Activated T-helper 1 cell treated with anti-CD3 and anti-CD28 coated beads, Interleukin-12 subunit alpha, Interleukin-12 subunit beta, Interleukin-2, Interleukin-4 antibody, amounts not matched to agents 30 ng/mL and 10 ng/mL and 1 ng/mL, durations not matched to agents 14 hours and 24 hours and 36 hours (primary cell): ENCODE results near the gene S100Z. TPM values are rescaled to one million over a fixed set of nuclear protein-coding genes. Genes with fewer than 3 reads are reported as not detected.
"Not testable (repeated sequence)": the region's sequence is repeated elsewhere in the genome, so short reads cannot be mapped to it uniquely, and the experiment has no call there.

Source experiments
- DNase-seq: peaks from one replicate; pipeline ENCODE4 v3.0.0; 2021; ENCODE audit warnings: low spot score
- H3K27ac Mint-ChIP-seq: one replicate; pipeline ENCODE4 v1.8.0; 2021; ENCODE audit warnings: mild to moderate bottlenecking, mixed read lengths
- H3K27me3 Mint-ChIP-seq: one replicate; pipeline ENCODE4 v1.8.0; 2022; ENCODE audit warnings: mild to moderate bottlenecking, moderate library complexity, mixed read lengths; ENCODE audit not compliant: insufficient read depth
- H3K36me3 Mint-ChIP-seq: one replicate; pipeline ENCODE4 v1.8.0; 2021; ENCODE audit warnings: low read depth, mixed read lengths
- H3K4me1 Mint-ChIP-seq: one replicate; pipeline ENCODE4 v1.8.0; 2021; ENCODE audit warnings: low read depth, mixed read lengths
- H3K4me3 Mint-ChIP-seq: one replicate; pipeline ENCODE4 v1.8.0; 2021; ENCODE audit warnings: mild to moderate bottlenecking, moderate library complexity, mixed read lengths
- H3K9me3 Mint-ChIP-seq: one replicate; pipeline ENCODE4 v1.8.0; 2021; ENCODE audit warnings: mixed read lengths
- intact Hi-C: fragments of 100-400 bp; cut with micrococcal nuclease; formaldehyde crosslinking; loops from one replicate; pipeline ENCODE4 v1.15.1; 2024
- total RNA-seq: library from RNA; stranded (reverse); gene quantifications from 2 replicates; pipeline ENCODE4 v1.2.3, GENCODE V29; 2022

Gene S100Z
- total RNA-seq: 0.67 and 1.5 TPM in 2 replicates

GRCh38 chr5:76849419-76850291, at the start of gene S100Z:
Gene S100Z, plus strand, starts transcription at chr5:76850014. Its CDS starts 25,346 bp downstream, at chr5:76875360.
- peaks cover 9% of the 10 kb centered on the region for H3K27me3 Mint-ChIP-seq
- peak within 1 kb of the TSS; percentile 70 for H3K4me3 Mint-ChIP-seq
- peak within 1 kb of the TSS; percentile 64 for H3K27ac Mint-ChIP-seq
- peak; percentile 18 for DNase-seq
- peaks cover 6% of the 10 kb centered on the region for H3K36me3 Mint-ChIP-seq
- H3K4me1 Mint-ChIP-seq: peaks cover 36% of the 10 kb centered on the region
- H3K9me3 Mint-ChIP-seq: peaks cover 7% of the 10 kb centered on the region
- intact Hi-C loops: no loop called here

- peaks cover 15% of the 10 kb centered on the region for H3K27me3 Mint-ChIP-seq
- H3K27ac Mint-ChIP-seq: no peak overlapping the region
- H3K4me3 Mint-ChIP-seq: no peak overlapping the region
- H3K9me3 Mint-ChIP-seq: no peaks in the 10 kb centered on the region
- H3K4me1 Mint-ChIP-seq: no peaks in the 10 kb centered on the region
- no peak for DNase-seq
- intact Hi-C loops: no loop called here
- no peaks in the 10 kb centered on the region for H3K36me3 Mint-ChIP-seq
Measured at GRCh38 chr5:76800579-76800978, 49.2 kb upstream of the S100Z start.

DNA sequence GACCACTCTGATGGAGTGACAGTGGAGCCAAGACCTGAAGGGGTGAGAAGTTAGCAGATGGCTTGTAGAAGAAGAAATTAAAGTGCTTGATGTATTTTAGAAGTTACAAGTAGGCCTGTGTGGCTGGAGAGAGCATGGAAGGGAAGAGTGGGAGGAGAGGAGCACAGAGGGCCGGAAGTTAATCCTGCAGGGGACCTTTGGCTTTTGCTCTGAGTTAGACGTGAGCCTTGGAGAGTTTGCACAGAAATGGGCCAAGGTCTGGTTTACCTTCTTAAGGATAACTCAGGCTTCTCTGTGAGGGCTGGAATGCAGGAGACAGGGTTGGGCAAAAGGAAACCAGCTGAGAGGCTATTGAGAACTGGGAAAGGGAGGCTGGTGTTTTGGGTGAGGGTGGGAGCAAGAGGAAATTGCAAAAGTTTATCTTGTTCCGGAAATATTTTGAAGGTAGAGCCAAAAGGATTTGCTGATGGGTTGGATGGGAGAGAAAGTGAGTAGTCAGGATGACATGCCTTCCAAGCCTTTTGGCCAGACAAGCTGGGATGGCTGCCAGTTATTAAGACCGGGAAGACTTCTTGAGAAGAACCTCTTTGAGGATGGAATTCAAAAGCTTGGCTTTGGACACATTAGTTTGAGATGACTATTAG, 48.5 kb upstream of the S100Z start:
- Mint-ChIP-seq H3K4me1 (no peaks in the 10 kb centered on the region), H3K9me3 (no peaks in the 10 kb centered on the region), H3K4me3 (no peak overlapping the region), H3K36me3 (no peaks in the 10 kb centered on the region), H3K27ac (no peak overlapping the region), H3K27me3 (peaks cover 15% of the 10 kb centered on the region)
- intact Hi-C loops: no loop called here
- no peak for DNase-seq

DNA sequence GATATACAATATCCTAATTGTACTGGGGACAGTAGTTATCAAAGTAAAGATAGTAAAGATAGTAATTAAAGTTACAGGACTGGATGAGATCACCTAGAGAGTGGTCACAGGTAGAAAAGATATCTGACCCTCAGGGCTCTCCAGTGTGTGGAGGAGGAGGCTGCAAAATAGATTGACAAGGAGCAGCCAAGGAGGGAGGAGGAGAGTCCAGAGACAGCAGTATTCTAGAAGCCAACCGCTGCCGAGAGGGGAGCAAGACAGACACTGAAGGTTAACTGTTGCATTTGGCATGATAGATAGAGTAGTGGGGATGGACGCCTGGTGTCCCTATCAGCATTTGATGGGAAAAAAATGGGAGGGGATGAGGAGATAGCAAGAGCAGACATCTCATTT, 48.0 kb upstream of the S100Z start:
- Mint-ChIP-seq H3K27ac (no peak overlapping the region), H3K36me3 (no peaks in the 10 kb centered on the region), H3K4me3 (no peak overlapping the region), H3K27me3 (peaks cover 15% of the 10 kb centered on the region), H3K4me1 (no peaks in the 10 kb centered on the region), H3K9me3 (no peaks in the 10 kb centered on the region)
- DNase-seq: no peak
- intact Hi-C loops: no loop called here

- Mint-ChIP-seq H3K27me3 (peaks cover 15% of the 10 kb centered on the region), H3K27ac (no peak overlapping the region), H3K4me1 (no peaks in the 10 kb centered on the region), H3K9me3 (no peaks in the 10 kb centered on the region), H3K4me3 (no peak overlapping the region), H3K36me3 (no peaks in the 10 kb centered on the region)
- intact Hi-C loops: no loop called here
- DNase-seq: no peak
Measured at GRCh38 chr5:76804266-76804665, 45.5 kb upstream of the S100Z start.

DNA sequence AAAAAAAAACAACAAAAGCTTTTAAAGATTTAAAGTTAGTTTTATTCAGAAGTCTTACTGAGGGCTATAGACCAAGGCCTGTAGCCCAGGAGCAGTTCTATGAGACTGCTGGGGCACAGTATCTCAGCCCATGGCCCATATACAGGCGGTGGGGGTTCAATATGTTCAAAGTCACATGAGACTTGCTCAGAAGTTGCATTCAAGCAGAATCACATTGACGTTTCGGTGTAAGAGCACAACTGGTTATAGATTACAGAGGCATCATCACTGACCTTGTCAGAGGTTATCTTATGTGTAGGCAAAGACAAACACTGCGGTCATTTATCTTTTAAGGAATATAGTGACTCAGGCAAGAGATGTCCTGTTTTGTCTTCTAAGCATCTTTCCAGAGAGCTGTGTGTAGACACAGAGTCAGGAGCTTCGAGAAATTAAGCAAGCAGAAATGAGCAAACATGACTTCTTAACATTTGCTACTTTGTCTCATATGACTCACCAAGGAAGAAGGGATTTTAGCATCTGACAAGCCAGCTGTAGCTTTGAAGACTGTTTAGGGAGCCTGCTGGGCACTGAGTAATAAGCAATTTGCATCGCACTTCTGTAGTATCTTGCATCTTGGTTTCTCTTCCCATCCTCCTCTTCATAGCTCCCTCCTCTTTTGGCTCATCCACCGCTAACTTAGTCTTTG, 43.9 kb upstream of the S100Z start:
- Mint-ChIP-seq H3K27ac (no peak overlapping the region), H3K9me3 (no peaks in the 10 kb centered on the region), H3K27me3 (peaks cover 10% of the 10 kb centered on the region), H3K4me3 (no peak overlapping the region), H3K36me3 (no peaks in the 10 kb centered on the region), H3K4me1 (no peaks in the 10 kb centered on the region)
- DNase-seq: no peak
- intact Hi-C loops: no loop called here

DNA sequence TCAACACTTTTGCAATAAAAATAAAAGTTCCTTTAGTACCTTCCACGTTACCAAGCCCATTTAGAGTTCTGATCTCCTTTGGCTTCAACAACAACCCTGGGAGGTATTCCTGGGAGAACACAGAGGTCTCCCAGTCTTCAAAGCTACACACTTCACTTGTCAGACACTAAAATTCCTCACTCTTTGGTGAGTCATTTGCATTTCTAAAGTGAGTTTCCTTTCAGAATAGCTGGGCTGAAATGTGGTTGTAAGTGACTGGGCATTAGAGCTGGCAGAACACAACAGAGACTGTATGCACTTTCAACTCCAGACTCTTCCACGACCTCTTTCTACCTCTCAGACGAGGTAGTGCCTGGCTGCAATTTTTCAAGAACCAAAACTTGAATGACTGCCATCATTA, 42.5 kb upstream of the S100Z start:
- no peak overlapping the region for H3K27ac Mint-ChIP-seq
- peaks cover 1% of the 10 kb centered on the region for H3K27me3 Mint-ChIP-seq
- no peaks in the 10 kb centered on the region for H3K4me1 Mint-ChIP-seq
- no peaks in the 10 kb centered on the region for H3K36me3 Mint-ChIP-seq
- no peaks in the 10 kb centered on the region for H3K9me3 Mint-ChIP-seq
- intact Hi-C loops: no loop called here
- H3K4me3 Mint-ChIP-seq: no peak overlapping the region
- no peak for DNase-seq

- no peaks in the 10 kb centered on the region for H3K9me3 Mint-ChIP-seq
- no peak overlapping the region for H3K4me3 Mint-ChIP-seq
- H3K36me3 Mint-ChIP-seq: no peaks in the 10 kb centered on the region
- no peaks in the 10 kb centered on the region for H3K27me3 Mint-ChIP-seq
- no peak for DNase-seq
- H3K4me1 Mint-ChIP-seq: no peaks in the 10 kb centered on the region
- no peak overlapping the region for H3K27ac Mint-ChIP-seq
- intact Hi-C loops: no loop called here
Measured at GRCh38 chr5:76808141-76808691, 41.6 kb upstream of the S100Z start.

- Mint-ChIP-seq H3K4me3 (no peak overlapping the region), H3K4me1 (peaks cover 2% of the 10 kb centered on the region), H3K36me3 (no peaks in the 10 kb centered on the region), H3K27ac (no peak overlapping the region), H3K9me3 (no peaks in the 10 kb centered on the region), H3K27me3 (peaks cover 1% of the 10 kb centered on the region)
- DNase-seq: no peak
- intact Hi-C loops: no loop called here
Measured at GRCh38 chr5:76809141-76809540, 40.7 kb upstream of the S100Z start.

DNA sequence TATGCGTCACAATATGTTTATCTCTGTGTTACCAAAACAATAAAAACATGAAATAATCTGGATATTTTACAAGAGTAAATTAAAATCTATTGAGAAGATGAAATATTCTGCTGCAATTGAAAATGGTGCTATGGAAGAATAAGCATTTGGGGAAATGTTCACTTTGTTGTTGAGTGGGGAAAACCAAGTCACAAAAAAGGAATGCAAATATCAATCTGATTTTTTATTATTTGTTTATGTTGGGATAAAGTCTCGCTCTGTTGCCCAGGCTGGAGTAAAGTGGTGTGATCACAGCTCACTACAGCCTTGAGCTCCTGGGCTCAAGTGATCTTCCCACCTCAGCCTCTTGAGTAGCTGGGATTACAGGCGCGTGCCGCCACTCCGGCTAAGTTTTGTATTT, 39.6 kb upstream of the S100Z start:
- intact Hi-C loops: no loop called here
- no peak for DNase-seq
- H3K9me3 Mint-ChIP-seq: no peaks in the 10 kb centered on the region
- no peaks in the 10 kb centered on the region for H3K36me3 Mint-ChIP-seq
- peaks cover 4% of the 10 kb centered on the region for H3K4me1 Mint-ChIP-seq
- no peak overlapping the region for H3K4me3 Mint-ChIP-seq
- H3K27me3 Mint-ChIP-seq: peaks cover 4% of the 10 kb centered on the region
- H3K27ac Mint-ChIP-seq: no peak overlapping the region

- DNase-seq: no peak
- Mint-ChIP-seq H3K36me3 (no peaks in the 10 kb centered on the region), H3K27me3 (peaks cover 13% of the 10 kb centered on the region), H3K9me3 (no peaks in the 10 kb centered on the region), H3K27ac (no peak overlapping the region), H3K4me1 (peaks cover 4% of the 10 kb centered on the region), H3K4me3 (no peak overlapping the region)
- intact Hi-C loops: no loop called here
Measured at GRCh38 chr5:76811214-76811613, 38.6 kb upstream of the S100Z start.

DNA sequence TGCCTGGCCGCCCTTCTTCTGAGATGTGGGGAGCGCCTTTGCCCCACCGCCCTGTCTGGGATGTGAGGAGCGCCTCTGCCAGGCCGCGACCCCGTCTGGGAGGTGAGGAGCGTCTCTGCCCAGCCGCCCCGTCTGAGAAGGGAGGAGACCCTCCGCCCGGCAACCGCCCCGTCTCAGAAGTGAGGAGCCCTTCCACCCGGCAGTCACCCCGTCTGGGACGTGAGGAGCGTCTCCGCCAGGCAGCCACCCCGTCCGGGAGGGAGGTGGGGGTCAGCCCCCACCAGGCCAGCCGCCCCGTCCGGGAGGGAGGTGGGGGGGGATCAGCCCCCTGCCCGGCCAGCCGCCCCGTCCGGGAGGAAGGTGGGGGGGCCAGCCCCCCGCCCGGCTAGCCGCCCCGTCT, 37.6 kb upstream of the S100Z start:
- H3K36me3 Mint-ChIP-seq, H3K4me1 Mint-ChIP-seq, DNase-seq, intact Hi-C loops, H3K27ac Mint-ChIP-seq, H3K9me3 Mint-ChIP-seq, H3K4me3 Mint-ChIP-seq: not testable (repeated sequence)
- peaks cover 23% of the 10 kb centered on the region for H3K27me3 Mint-ChIP-seq
